Measurements from ENCODE around the gene EDA2R. TPM values are rescaled to one million over a fixed set of nuclear protein-coding genes. Genes with fewer than 3 reads are reported as not detected.

EDA2R gene
- total RNA-seq, 1 experiment from 2014 or later = 11.9 TPM

DNA sequence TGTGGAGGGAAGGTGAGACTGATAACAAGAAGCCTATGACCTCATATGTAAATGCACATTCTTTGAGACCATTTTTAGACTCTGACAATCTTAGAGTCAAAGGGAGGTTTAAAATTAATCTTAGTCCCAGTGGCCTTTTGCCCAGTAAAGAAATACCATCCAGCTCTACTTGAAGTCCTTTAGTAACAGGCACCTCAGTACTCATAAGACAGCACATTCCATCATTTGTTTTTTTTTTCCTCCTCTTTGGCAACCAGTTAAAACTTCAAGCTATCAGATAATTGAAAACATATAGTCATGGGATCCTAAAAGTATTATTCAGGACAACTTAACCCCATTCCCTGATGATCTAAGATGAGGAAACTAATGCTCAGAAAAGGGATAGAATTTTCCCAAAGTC is 4.6 kb downstream of the EDA2R start (continued):
- TF ChIP-seq TEAD1 (CRISPR knock-in tag; IDR thresholded peaks at IDR 0.05) = no peak

DNA sequence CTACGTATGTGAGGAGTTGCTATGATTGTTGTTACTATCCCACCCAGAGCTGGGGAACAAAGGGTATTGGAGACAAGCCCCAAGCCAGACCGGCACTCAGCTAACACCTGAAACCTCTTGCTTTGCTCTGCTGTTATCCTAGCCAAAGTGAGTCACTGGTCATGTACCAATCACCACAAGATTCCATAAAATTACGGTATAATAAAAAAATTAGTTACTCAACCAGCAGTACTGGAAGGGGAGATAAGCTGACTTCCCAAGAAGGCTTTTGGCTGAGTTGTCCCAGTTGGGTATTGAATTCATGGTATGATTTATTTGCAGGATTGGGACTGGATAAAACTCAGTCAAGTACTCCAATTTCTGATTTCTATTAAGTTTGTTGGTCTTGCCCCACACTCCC is 5.3 kb downstream of the EDA2R start:
- no peaks in the 10 kb centered on the region for H3K9me3 Mint-ChIP-seq
- no peaks in the 10 kb centered on the region for H3K27me3 Mint-ChIP-seq (ENCODE audit: low read depth)
- POLR2A ChIA-PET = no interaction called here
- ATAC-seq = no peak
- DNase-seq (ENCODE audit: low spot score) = no peak
- H3K4me1 Mint-ChIP-seq = peaks cover 35% of the 10 kb centered on the region
- CTCF ChIA-PET = no interaction called here
- no peak overlapping the region for H3K4me3 Mint-ChIP-seq
- H3K36me3 Mint-ChIP-seq = no peaks in the 10 kb centered on the region; the same call in 1 of the 2 replicates
- no peak overlapping the region for H3K27ac Mint-ChIP-seq
- TF ChIP-seq KAT7 (CRISPR knock-in tag; IDR thresholded peaks at IDR 0.05; ENCODE audit: borderline replicate concordance) = no peak
- TF ChIP-seq, protein P1, sequence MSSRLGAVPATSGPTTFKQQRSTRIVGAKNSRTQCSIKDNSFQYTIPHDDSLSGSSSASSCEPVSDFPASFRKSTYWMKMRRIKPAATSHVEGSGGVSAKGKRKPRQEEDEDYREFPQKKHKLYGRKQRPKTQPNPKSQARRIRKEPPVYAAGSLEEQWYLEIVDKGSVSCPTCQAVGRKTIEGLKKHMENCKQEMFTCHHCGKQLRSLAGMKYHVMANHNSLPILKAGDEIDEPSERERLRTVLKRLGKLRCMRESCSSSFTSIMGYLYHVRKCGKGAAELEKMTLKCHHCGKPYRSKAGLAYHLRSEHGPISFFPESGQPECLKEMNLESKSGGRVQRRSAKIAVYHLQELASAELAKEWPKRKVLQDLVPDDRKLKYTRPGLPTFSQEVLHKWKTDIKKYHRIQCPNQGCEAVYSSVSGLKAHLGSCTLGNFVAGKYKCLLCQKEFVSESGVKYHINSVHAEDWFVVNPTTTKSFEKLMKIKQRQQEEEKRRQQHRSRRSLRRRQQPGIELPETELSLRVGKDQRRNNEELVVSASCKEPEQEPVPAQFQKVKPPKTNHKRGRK (CRISPR knock-in tag; IDR thresholded peaks at IDR 0.05; ENCODE audit: borderline replicate concordance) = no peak
- TF ChIP-seq NR2C2 (CRISPR knock-in tag; IDR thresholded peaks at IDR 0.05) = no peak
- TF ChIP-seq ZNF121 (CRISPR knock-in tag; IDR thresholded peaks at IDR 0.05) = no peak
- no peak for TF ChIP-seq TEAD1 (CRISPR knock-in tag; IDR thresholded peaks at IDR 0.05)
- TF ChIP-seq HMGXB4 (CRISPR knock-in tag; IDR thresholded peaks at IDR 0.05) = no peak
- TF ChIP-seq ZNF281 (CRISPR knock-in tag; IDR thresholded peaks at IDR 0.05) = no peak
- no peak for TF ChIP-seq HMGA2 (CRISPR knock-in tag; IDR thresholded peaks at IDR 0.05)
- no peak for TF ChIP-seq PREB (CRISPR knock-in tag; IDR thresholded peaks at IDR 0.05; ENCODE audit: borderline replicate concordance)
- no peak for TF ChIP-seq USF1 (CRISPR knock-in tag; IDR thresholded peaks at IDR 0.05)
- TF ChIP-seq SMAD4 (CRISPR knock-in tag; IDR thresholded peaks at IDR 0.05) = no peak
- TF ChIP-seq AFF4 (CRISPR knock-in tag; IDR thresholded peaks at IDR 0.05; ENCODE audit: borderline replicate concordance) = no peak
- no peak for TF ChIP-seq FOXP1 (CRISPR knock-in tag; IDR thresholded peaks at IDR 0.05; ENCODE audit: borderline replicate concordance)
- TF ChIP-seq FOXK1 (CRISPR knock-in tag; IDR thresholded peaks at IDR 0.05) = no peak
- TF ChIP-seq GABPB1 (CRISPR knock-in tag; IDR thresholded peaks at IDR 0.05) = no peak
- no peak for TF ChIP-seq TCF7 (CRISPR knock-in tag; IDR thresholded peaks at IDR 0.05; ENCODE audit: low read depth)
- no peak for TF ChIP-seq ATF6 (CRISPR knock-in tag; IDR thresholded peaks at IDR 0.05)
